SK-N-MC (cell line): ENCODE data around the gene P4HA1.
"Not testable (repeated sequence)": the region's sequence is repeated elsewhere in the genome, so short reads cannot be mapped to it uniquely, and the experiment has no call there.

ENCODE experiments used
- DNase-seq: peaks from one replicate; pipeline ENCODE4 v3.0.0-alpha.2; 2011; ENCODE audit warnings: low read depth, low spot score
- H3K27ac ChIP-seq: fragments of 200-600 bp; sonication (generic); 2 replicates; pipeline ENCODE4 v1.5.1; 2016; ENCODE audit warnings: mixed run types
- H3K36me3 ChIP-seq: fragments of 200-600 bp; sonication (generic); 2 replicates; pipeline ENCODE4 v1.6.1; 2017; ENCODE audit warnings: antibody characterized with exemption, low read length, mixed read lengths; ENCODE audit not compliant: insufficient read depth
- H3K4me3 ChIP-seq: fragments of 200-600 bp; sonication (generic); 2 replicates; pipeline ENCODE4 v1.5.1; 2016
- H3K9ac ChIP-seq: fragments of 200-600 bp; sonication (generic); 2 replicates; pipeline ENCODE4 v1.8.0; 2017; ENCODE audit warnings: mixed run types, mixed read lengths; ENCODE audit not compliant: insufficient read length
- H3K9me3 ChIP-seq: fragments of 200-600 bp; sonication (generic); 2 replicates; pipeline ENCODE4 v1.6.1; 2017; ENCODE audit warnings: low read depth, mild to moderate bottlenecking, antibody characterized with exemption, low read length, moderate library complexity, mixed read lengths
- EZH2 ChIP-seq: fragments of 200-600 bp; sonication (generic); IDR thresholded peaks from one replicate; pipeline ENCODE4 v1.6.1; 2017; ENCODE audit warnings: antibody characterized with exemption
- FOXP2 ChIP-seq: optimal IDR thresholded peaks from 2 replicates; pipeline ENCODE3; 2011; ENCODE audit warnings: mild to moderate bottlenecking, moderate library complexity; ENCODE audit not compliant: insufficient read depth; ENCODE audit errors: extremely low read length, control extremely low read depth
- POLR2AphosphoS5 ChIP-seq: IDR thresholded peaks from 2 replicates; pipeline ENCODE4 v1.6.1; 2012; ENCODE audit warnings: mild to moderate bottlenecking, low read depth, low read length, borderline replicate concordance

Gene P4HA1

GRCh38 chr10:73042130-73042529 is 54.5 kb downstream of the P4HA1 start:
- no peak for TF ChIP-seq EZH2
- TF ChIP-seq FOXP2, result no peak
- TF ChIP-seq POLR2AphosphoS5, result no peak
- H3K27ac ChIP-seq, result no peak overlapping the region
- H3K9ac ChIP-seq, result no peak overlapping the region
- no peaks in the 10 kb centered on the region; the same call in 1 of the 2 replicates for H3K36me3 ChIP-seq
- H3K9me3 ChIP-seq, result no peaks in the 10 kb centered on the region
- DNase-seq, result no peak
- no peak overlapping the region for H3K4me3 ChIP-seq

- Histone ChIP-seq H3K9me3 (no peaks in the 10 kb centered on the region), H3K36me3 (no peaks in the 10 kb centered on the region), H3K9ac (no peak overlapping the region), H3K4me3 (no peak overlapping the region), H3K27ac (peak overlapping the region; percentile 42; the same call in 1 of the 2 replicates)
- no peak for DNase-seq
- no peak for TF ChIP-seq POLR2AphosphoS5
- TF ChIP-seq EZH2, result no peak
- TF ChIP-seq FOXP2, result no peak
Observed at GRCh38 chr10:73039635-73040034, 57.0 kb downstream of the P4HA1 start.

- H3K27ac ChIP-seq, DNase-seq, H3K9me3 ChIP-seq, H3K36me3 ChIP-seq, H3K9ac ChIP-seq, H3K4me3 ChIP-seq: not testable (repeated sequence)
Observed at GRCh38 chr10:73036285-73036684, 60.4 kb downstream of the P4HA1 start.

GRCh38 chr10:73032536-73032935 is 64.1 kb downstream of the P4HA1 start:
- no peaks in the 10 kb centered on the region for H3K9me3 ChIP-seq
- no peak for DNase-seq
- H3K9ac ChIP-seq, result no peak overlapping the region
- H3K4me3 ChIP-seq, result no peak overlapping the region
- TF ChIP-seq POLR2AphosphoS5 (no peak), EZH2 (no peak), FOXP2 (no peak)
- H3K36me3 ChIP-seq, result no peaks in the 10 kb centered on the region
- H3K27ac ChIP-seq, result no peak overlapping the region

GRCh38 chr10:73026623-73027022 is 70.0 kb downstream of the P4HA1 start:
- not testable (repeated sequence) for H3K36me3 ChIP-seq, H3K27ac ChIP-seq, H3K9ac ChIP-seq, H3K9me3 ChIP-seq, DNase-seq, H3K4me3 ChIP-seq

- H3K4me3 ChIP-seq, H3K27ac ChIP-seq, DNase-seq, H3K9me3 ChIP-seq, H3K9ac ChIP-seq, H3K36me3 ChIP-seq: not testable (repeated sequence)
Observed at GRCh38 chr10:73023455-73024070, 73.1 kb downstream of the P4HA1 start.

GRCh38 chr10:73022961-73023360 is 73.7 kb downstream of the P4HA1 start:
- H3K27ac ChIP-seq, H3K4me3 ChIP-seq, H3K36me3 ChIP-seq, DNase-seq, H3K9me3 ChIP-seq, H3K9ac ChIP-seq: not testable (repeated sequence)

DNA sequence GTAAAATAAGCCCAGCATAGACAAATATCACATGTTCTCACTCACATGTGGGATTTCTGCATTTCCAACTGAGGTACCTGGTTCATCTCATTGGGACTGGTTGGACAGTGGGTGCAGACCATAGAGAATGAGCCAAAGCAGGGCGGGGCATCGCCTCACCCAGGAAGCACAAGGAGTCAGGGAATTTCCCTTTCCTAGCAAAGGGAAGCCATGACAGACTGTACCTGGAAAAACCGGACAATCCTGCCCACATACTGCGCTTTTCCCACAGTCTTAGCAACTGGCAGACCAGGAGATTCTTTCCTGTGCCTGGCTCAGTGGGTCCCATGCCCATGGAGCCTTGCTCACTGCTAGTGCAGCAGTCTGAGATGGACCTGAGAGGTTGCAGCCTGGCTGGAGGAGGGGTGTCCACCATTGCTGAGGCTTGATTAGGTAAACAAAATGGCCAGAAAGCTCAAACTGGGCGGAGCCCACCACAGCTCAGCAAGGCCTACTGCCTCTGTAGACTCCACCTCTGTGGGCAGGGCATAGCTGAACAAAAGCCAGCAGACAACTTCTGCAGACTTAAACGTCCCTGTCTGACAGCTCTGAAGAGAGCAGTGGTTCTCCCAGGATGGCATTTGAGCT is 75.0 kb downstream of the P4HA1 start:
- not testable (repeated sequence) for H3K9me3 ChIP-seq, H3K9ac ChIP-seq, H3K4me3 ChIP-seq, H3K36me3 ChIP-seq, DNase-seq, H3K27ac ChIP-seq

DNA sequence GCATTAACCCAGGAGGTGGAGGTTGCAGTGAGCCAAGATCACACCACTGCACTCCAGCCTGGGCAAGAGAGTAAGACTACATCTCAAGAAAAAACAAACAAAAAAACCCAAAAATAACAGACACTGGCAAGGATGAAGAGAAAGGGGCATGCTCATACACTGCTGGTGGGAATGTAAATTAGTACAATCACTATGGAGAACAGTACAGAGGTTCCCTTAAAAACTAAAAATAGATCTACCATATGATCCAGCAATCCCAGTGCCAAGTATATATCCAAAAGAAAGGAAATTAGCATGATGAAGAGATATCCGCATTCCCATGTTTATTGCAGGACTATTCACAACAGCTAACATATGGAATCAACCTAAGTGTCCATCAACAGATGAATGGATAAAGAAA is 75.6 kb downstream of the P4HA1 start:
- no peak overlapping the region for H3K27ac ChIP-seq
- H3K4me3 ChIP-seq, result no peak overlapping the region
- no peaks in the 10 kb centered on the region for H3K36me3 ChIP-seq
- TF ChIP-seq EZH2, result no peak
- DNase-seq, result no peak
- no peak overlapping the region for H3K9ac ChIP-seq
- H3K9me3 ChIP-seq, result no peaks in the 10 kb centered on the region

DNA sequence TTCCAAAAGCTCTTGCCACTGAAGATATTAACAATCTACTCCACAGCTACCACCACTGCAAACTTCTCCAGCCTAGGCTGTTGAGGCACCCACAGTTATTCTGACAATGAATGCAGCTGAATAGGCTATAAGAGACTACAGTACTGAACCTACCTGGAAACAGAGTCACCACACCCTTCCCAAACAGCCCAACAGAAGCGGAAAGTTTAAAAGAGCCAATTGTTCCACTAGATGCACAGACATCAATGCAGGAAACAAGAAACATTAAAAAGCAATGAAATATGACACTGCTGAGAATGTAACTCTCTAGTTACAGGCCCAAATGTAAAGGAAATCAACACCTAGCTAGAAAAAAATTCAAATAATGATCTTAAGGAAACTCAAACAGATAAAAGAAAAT is 77.6 kb downstream of the P4HA1 start:
- no peak overlapping the region for H3K27ac ChIP-seq
- H3K9ac ChIP-seq, result no peak overlapping the region
- no peak for TF ChIP-seq FOXP2
- TF ChIP-seq EZH2, result no peak
- TF ChIP-seq POLR2AphosphoS5, result no peak
- no peaks in the 10 kb centered on the region; the same call in 1 of the 2 replicates for H3K36me3 ChIP-seq
- DNase-seq, result no peak
- H3K9me3 ChIP-seq, result no peaks in the 10 kb centered on the region
- no peak overlapping the region for H3K4me3 ChIP-seq
